Body of pancreas (tissue), 4 donors: Measurements from ENCODE around the gene TUBB1. TPM values are rescaled to one million over a fixed set of nuclear protein-coding genes. Genes with fewer than 3 reads are reported as not detected.

ENCODE experiments used
- ATAC-seq: fragments of 150-250 bp; one replicate; pipeline ENCODE4 v1.9.1; 2016
- DNase-seq, 4 donors: peaks; one replicate each; pipeline ENCODE4 v3.0.0-alpha.2; 2019
- H3K27ac ChIP-seq, 4 donors: fragments of 200-600 bp; sonication (generic); 1 replicate in 3 of 4; 2 replicates in 1 of 4; pipeline versions ENCODE4 v1.5.1 to v1.6.1; 2016 to 2019; ENCODE audit warnings: mild to moderate bottlenecking in 1 of 4, mixed read lengths in 1 of 4, moderate library complexity in 1 of 4
- H3K27me3 ChIP-seq, 2 donors: fragments of 200-600 bp; sonication (generic); one replicate each; pipeline ENCODE4 v1.6.0; 2016; ENCODE audit warnings: mild to moderate bottlenecking in 1 of 2
- H3K36me3 ChIP-seq, 2 donors: fragments of 200-600 bp; sonication (generic); replicated peaks in 1 of 2; 2 replicates each; pipeline ENCODE4 v1.5.1; 2016; ENCODE audit warnings: low read depth in 2 of 2; ENCODE audit not compliant: insufficient read depth in 1 of 2
- H3K4me1 ChIP-seq: fragments of 200-600 bp; sonication (generic); one replicate; pipeline ENCODE4 v1.6.0; 2016
- H3K4me3 ChIP-seq, 2 donors: fragments of 200-600 bp; sonication (generic); 1 replicate in 1 of 2; 2 replicates in 1 of 2; pipeline ENCODE4 v1.5.1; 2016 to 2019
- H3K9me3 ChIP-seq, 3 donors: fragments of 200-600 bp; sonication (generic); 1 replicate in 2 of 3; 2 replicates in 1 of 3; pipeline ENCODE4 v1.5.1; 2016
- POLR2A ChIP-seq, 3 donors: fragments of 450-650 bp; IDR thresholded peaks; one replicate each; pipeline ENCODE4 v1.6.1; 2016; ENCODE audit warnings: antibody characterized with exemption in 3 of 3, mild to moderate bottlenecking in 2 of 3
- WGBS, 2 donors: methylation state at CpG; one replicate each; pipeline ENCODE4 v1.1.5; 2017; 5-methylcytosine and 5-hydroxymethylcytosine counted together
- intact Hi-C: fragments of 100-400 bp; cut with DNase I; formaldehyde crosslinking; loops from one replicate; pipeline ENCODE4 v1.15.1; 2023
- total RNA-seq, 2 donors: library from RNA; depleted of rRNA; stranded (reverse); fragments of >200 nt; gene quantifications; one replicate each; pipeline ENCODE4 v1.1.0, GENCODE V29; 2016
- TF ChIP-seq, protein P1 (sequence below), 7 experiments: fragments of 450-650 bp in 4 of 7; fragments of 200-600 bp in 3 of 7; sonication (generic) in 3 of 7; IDR thresholded peaks; one replicate each; pipeline ENCODE4 v1.5.1; 2016 to 2019; ENCODE audit warnings: antibody characterized with exemption in 7 of 7

TUBB1 gene
- total RNA-seq, 2 donors from 2014 or later: not detected

DNA sequence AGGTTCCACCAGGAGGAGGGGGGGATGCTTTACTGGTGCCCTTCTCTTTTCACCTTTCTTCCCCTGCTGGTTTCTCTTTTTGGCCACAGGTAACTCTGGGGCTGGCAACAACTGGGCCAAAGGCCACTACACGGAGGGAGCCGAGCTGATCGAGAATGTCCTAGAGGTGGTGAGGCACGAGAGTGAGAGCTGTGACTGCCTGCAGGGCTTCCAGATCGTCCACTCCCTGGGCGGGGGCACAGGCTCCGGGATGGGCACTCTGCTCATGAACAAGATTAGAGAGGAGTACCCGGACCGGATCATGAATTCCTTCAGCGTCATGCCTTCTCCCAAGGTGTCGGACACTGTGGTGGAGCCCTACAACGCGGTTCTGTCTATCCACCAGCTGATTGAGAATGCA, 4.4 kb downstream of the TUBB1 start:
- H3K9me3 ChIP-seq: no peaks in the 10 kb centered on the region
- TF ChIP-seq, protein P1, sequence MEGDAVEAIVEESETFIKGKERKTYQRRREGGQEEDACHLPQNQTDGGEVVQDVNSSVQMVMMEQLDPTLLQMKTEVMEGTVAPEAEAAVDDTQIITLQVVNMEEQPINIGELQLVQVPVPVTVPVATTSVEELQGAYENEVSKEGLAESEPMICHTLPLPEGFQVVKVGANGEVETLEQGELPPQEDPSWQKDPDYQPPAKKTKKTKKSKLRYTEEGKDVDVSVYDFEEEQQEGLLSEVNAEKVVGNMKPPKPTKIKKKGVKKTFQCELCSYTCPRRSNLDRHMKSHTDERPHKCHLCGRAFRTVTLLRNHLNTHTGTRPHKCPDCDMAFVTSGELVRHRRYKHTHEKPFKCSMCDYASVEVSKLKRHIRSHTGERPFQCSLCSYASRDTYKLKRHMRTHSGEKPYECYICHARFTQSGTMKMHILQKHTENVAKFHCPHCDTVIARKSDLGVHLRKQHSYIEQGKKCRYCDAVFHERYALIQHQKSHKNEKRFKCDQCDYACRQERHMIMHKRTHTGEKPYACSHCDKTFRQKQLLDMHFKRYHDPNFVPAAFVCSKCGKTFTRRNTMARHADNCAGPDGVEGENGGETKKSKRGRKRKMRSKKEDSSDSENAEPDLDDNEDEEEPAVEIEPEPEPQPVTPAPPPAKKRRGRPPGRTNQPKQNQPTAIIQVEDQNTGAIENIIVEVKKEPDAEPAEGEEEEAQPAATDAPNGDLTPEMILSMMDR (IDR thresholded peaks at IDR 0.05): no peak
- TF ChIP-seq POLR2A (IDR thresholded peaks at IDR 0.05): no peak
- intact Hi-C loops: no loop called here
- DNase-seq (no peak), ATAC-seq (no peak)
- no peak overlapping the region for H3K27ac ChIP-seq
- peaks cover 18% of the 10 kb centered on the region for H3K4me1 ChIP-seq
- H3K36me3 ChIP-seq: peaks cover 0 to 5% of the 10 kb centered on the region in 2 donors
- H3K27me3 ChIP-seq: no peaks in the 10 kb centered on the region
- 91 to 93% methylated on average over 12 to 13 of the region's 13 CpGs for WGBS, 2 donors
- no peak overlapping the region for H3K4me3 ChIP-seq

DNA sequence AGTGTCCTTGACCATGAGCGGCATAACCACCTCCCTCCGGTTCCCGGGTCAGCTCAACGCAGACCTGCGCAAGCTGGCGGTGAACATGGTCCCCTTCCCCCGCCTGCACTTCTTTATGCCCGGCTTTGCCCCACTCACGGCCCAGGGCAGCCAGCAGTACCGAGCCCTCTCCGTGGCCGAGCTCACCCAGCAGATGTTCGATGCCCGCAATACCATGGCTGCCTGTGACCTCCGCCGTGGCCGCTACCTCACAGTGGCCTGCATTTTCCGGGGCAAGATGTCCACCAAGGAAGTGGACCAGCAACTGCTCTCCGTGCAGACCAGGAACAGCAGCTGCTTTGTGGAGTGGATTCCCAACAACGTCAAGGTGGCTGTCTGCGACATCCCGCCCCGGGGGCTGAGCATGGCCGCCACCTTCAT, 4.9 kb downstream of the TUBB1 start:
- Histone ChIP-seq H3K4me3 (no peak overlapping the region), H3K9me3 (no peaks in the 10 kb centered on the region), H3K36me3 (peaks cover 0 to 5% of the 10 kb centered on the region in 2 donors), H3K4me1 (peaks cover 23% of the 10 kb centered on the region), H3K27ac (no peak overlapping the region), H3K27me3 (no peaks in the 10 kb centered on the region)
- DNase-seq: no peak
- TF ChIP-seq POLR2A (IDR thresholded peaks at IDR 0.05): no peak
- TF ChIP-seq, protein P1 (IDR thresholded peaks at IDR 0.05): no peak
- no peak for ATAC-seq
- 91 to 97% methylated on average over 23 to 24 of the region's 24 CpGs for WGBS, 2 donors
- intact Hi-C loops: no loop called here

DNA sequence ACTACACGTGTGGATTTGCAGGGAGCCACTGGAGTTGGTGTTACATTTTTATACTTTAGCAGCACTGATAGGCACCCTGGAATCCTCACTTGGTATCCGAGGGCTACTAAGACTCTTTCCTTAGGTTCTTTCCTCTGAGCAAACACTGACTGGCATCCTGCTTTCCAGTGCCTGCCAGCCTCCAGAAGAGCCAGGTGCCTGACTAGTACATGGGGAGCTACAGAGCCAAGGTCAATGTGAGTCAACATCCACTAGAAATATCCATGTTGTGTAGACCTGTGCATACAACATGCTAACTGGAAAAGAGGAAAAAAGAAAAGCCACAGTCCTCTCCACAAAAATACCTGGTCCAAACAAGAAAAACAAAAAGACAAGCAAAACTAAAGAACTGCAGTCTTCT, 5.9 kb downstream of the TUBB1 start:
- no peak for TF ChIP-seq POLR2A (IDR thresholded peaks at IDR 0.05)
- TF ChIP-seq, protein P1 (IDR thresholded peaks at IDR 0.05): no peak
- ATAC-seq (no peak), DNase-seq (no peak)
- intact Hi-C loops: no loop called here
- Histone ChIP-seq H3K27me3 (no peaks in the 10 kb centered on the region), H3K9me3 (no peaks in the 10 kb centered on the region), H3K4me1 (peaks cover 32% of the 10 kb centered on the region), H3K27ac (no peak overlapping the region), H3K4me3 (no peak overlapping the region), H3K36me3 (peaks cover 0 to 10% of the 10 kb centered on the region in 2 donors)
- WGBS, 2 donors: 41 to 63% methylated on average over 2 of the region's 2 CpGs

DNA sequence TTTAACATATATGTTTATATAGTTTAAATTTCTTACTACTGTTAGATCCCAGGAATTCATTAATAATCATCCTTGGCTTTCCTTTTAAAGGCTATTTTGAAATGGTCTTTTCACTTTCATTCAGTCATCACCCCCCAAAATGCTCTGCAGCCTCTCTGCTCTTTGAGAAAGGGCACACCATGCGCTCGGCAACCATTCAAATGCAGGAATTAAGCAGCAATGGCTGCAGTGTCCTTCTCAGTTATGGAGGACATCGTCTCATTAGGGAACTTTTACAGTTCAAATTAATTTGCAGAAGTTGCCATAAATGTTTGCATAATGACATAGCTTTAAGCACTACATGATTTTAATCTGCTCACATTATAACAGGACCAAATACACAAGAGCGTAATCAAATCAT, 6.3 kb downstream of the TUBB1 start:
- peaks cover 0 to 12% of the 10 kb centered on the region in 2 donors for H3K36me3 ChIP-seq
- H3K4me3 ChIP-seq: no peak overlapping the region
- 93 to 94% methylated on average over 4 of the region's 4 CpGs for WGBS, 2 donors
- ATAC-seq (no peak), DNase-seq (no peak)
- H3K9me3 ChIP-seq: no peaks in the 10 kb centered on the region
- H3K27ac ChIP-seq: no peak overlapping the region
- TF ChIP-seq, protein P1 (IDR thresholded peaks at IDR 0.05): no peak
- no peak for TF ChIP-seq POLR2A (IDR thresholded peaks at IDR 0.05)
- intact Hi-C loops: no loop called here
- no peaks in the 10 kb centered on the region for H3K27me3 ChIP-seq
- peaks cover 34% of the 10 kb centered on the region for H3K4me1 ChIP-seq

DNA sequence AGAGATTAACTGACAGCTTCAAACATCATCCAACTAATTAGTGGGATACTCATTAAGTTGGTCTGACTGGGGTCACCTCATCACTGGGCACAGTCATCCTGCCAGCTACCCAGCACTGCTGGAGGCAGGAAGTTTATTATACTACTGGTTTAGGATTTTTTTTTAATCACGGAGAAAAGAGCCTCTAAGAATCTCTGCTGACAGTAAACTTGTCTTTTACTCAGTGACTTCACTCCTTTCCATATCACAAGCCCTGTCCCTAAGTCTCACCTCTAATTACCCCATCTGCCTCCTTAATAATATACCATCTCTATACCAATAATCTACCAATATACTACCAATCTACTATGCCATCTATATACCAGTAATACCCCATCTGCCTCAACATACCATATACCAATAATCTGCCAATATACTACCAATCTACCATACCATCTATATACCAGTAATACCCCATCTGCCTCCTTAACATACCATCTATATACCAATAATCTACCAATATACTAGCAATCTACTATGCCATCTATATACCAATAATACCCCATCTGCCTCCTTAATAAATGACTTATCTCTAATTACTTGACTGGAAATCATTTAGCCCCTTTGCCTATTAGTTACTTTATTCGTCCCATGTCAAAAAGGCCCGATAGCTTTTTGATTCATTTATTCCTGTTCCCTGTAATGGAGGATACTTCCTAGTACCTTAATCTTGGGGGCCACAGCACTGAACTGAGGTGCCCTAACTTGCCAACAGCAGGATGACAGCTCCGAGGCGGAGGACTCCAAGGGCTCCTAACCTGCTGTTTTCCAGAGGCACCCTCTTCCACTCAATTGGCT, 7.9 kb downstream of the TUBB1 start:
- WGBS, 2 donors: 91 to 92% methylated on average over 5 of the region's 5 CpGs

More for the DNA sequence above, 7.9 kb downstream of the TUBB1 start:
- peaks cover 43% of the 10 kb centered on the region for H3K4me1 ChIP-seq
- DNase-seq: no peak
- no peak overlapping the region for H3K4me3 ChIP-seq
- intact Hi-C loops: no loop called here
- no peak for ATAC-seq
- no peak overlapping the region for H3K27ac ChIP-seq
- no peaks in the 10 kb centered on the region for H3K9me3 ChIP-seq
- peaks cover 0 to 12% of the 10 kb centered on the region in 2 donors for H3K36me3 ChIP-seq
- TF ChIP-seq, protein P1 (IDR thresholded peaks at IDR 0.05): no peak
- TF ChIP-seq POLR2A (IDR thresholded peaks at IDR 0.05): no peak
- H3K27me3 ChIP-seq: no peaks in the 10 kb centered on the region
